Measurements from ENCODE around the gene SUB1. TPM values are rescaled to one million over a fixed set of nuclear protein-coding genes. Genes with fewer than 3 reads are reported as not detected.

Gene SUB1
- total RNA-seq, 2 donors from 2014 or later: 195 to 273 TPM

- ATAC-seq: no peak
- Mint-ChIP-seq H3K36me3 (peaks cover 49% of the 10 kb centered on the region), H3K9me3 (no peaks in the 10 kb centered on the region), H3K4me1 (ENCODE audit: low read depth in 2 of 2) (peaks cover 40 to 49% of the 10 kb centered on the region in 2 donors), H3K27me3 (no peaks in the 10 kb centered on the region), H3K27ac (peak overlapping the region; percentile 24 to 29), H3K4me3 (no peak overlapping the region)
- DNase-seq (ENCODE audit: low spot score): no peak
Observed at GRCh38 chr5:32598997-32599549, 13.7 kb downstream of the SUB1 start.

DNA sequence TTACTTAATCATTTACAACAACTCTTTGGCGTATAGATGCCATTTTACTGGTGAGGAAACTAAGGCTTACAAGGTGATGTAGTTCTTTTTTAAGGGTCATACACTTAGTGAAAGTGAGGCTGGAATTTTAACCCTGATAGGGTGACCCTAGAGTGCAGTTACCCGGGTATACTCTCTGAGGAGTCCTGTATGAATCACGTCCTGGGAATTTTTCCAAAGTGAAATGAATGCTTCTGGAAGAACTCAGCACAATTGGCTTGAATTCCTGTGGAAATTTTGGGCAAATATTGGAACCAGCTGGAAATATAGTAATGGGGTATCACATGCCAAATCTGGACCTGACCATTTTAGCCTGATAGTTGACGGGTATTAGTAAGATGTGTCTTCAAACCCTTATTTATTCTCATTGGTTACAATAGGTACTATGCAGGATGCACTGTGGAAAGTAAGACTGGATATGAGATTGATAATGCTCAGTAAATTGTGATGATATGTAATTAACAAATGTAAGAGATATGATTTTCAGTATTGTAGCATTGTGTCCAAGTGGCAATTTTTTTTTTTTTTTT is 14.8 kb downstream of the SUB1 start:
- H3K27ac Mint-ChIP-seq: no peak overlapping the region
- H3K4me1 Mint-ChIP-seq (ENCODE audit: low read depth in 2 of 2): peaks cover 39 to 46% of the 10 kb centered on the region in 2 donors
- H3K27me3 Mint-ChIP-seq: no peaks in the 10 kb centered on the region
- H3K36me3 Mint-ChIP-seq: peaks cover 52% of the 10 kb centered on the region
- no peak overlapping the region for H3K4me3 Mint-ChIP-seq
- H3K9me3 Mint-ChIP-seq: no peaks in the 10 kb centered on the region
- ATAC-seq (no peak), DNase-seq (ENCODE audit: low spot score) (no peak)

- Mint-ChIP-seq H3K27ac (peak overlapping the region in 1 of 2 donors; percentile 69), H3K9me3 (no peaks in the 10 kb centered on the region), H3K27me3 (no peaks in the 10 kb centered on the region), H3K4me1 (ENCODE audit: low read depth in 2 of 2) (peaks cover 27 to 30% of the 10 kb centered on the region in 2 donors), H3K36me3 (peaks cover 37% of the 10 kb centered on the region), H3K4me3 (no peak overlapping the region)
- no peak for ATAC-seq
- no peak for DNase-seq (ENCODE audit: low spot score)
Observed at GRCh38 chr5:32601623-32602295, 16.4 kb downstream of the SUB1 start.

DNA sequence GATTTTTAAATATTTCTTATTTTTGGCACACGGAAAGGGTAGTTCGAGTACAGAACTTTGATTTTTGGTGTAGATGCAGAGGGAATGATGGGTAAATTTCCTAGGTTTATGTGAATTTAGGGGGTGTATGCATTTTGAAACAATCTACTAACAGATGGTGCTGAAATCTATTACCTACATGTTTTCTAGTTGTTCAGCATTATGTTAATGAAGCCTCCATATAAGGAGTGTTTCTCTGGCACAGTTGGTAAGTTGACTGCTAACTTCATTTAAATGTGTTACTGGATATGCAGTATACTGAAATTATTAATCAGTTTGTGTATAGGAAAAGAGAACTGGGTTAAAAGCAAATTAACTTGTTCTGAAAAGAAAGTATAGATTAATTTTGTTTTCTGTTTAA is 17.5 kb downstream of the SUB1 start:
- no peak for DNase-seq (ENCODE audit: low spot score)
- no peak overlapping the region for H3K27ac Mint-ChIP-seq
- H3K4me1 Mint-ChIP-seq (ENCODE audit: low read depth in 2 of 2): peaks cover 21 to 22% of the 10 kb centered on the region in 2 donors
- ATAC-seq: no peak
- no peaks in the 10 kb centered on the region for H3K9me3 Mint-ChIP-seq
- no peaks in the 10 kb centered on the region for H3K27me3 Mint-ChIP-seq
- peaks cover 32% of the 10 kb centered on the region for H3K36me3 Mint-ChIP-seq
- no peak overlapping the region for H3K4me3 Mint-ChIP-seq

GRCh38 chr5:32604800-32605765 is 19.7 kb downstream of the SUB1 start:
- DNase-seq (ENCODE audit: low spot score) (no peak), ATAC-seq (no peak)
- peaks cover 19% of the 10 kb centered on the region for H3K36me3 Mint-ChIP-seq
- peaks cover 9 to 12% of the 10 kb centered on the region in 2 donors for H3K4me1 Mint-ChIP-seq (ENCODE audit: low read depth in 2 of 2)
- no peaks in the 10 kb centered on the region for H3K9me3 Mint-ChIP-seq
- H3K4me3 Mint-ChIP-seq: no peak overlapping the region
- peak overlapping the region in 1 of 2 donors; percentile 63 for H3K27ac Mint-ChIP-seq
- no peaks in the 10 kb centered on the region for H3K27me3 Mint-ChIP-seq

DNA sequence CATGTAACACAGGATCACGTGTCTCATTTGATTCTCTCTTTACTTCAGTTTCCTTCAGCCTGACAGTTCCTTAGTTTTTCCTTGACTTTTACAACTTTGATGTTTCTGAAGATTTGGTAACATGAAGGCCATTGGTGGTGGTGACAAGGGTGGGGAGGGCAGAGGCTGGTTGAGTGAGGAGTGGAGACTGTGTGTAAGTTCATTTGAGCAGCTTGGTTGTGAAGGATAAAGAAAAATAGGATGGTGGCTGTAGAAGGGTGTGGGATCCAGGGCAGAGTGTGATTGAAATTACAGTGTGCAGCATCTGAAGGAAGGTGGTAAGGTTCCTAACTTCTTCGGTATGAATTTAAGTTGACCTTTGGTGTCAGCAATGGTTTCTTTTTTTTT is 20.4 kb downstream of the SUB1 start:
- Mint-ChIP-seq H3K27me3 (no peaks in the 10 kb centered on the region), H3K27ac (peak overlapping the region in 1 of 2 donors; percentile 63), H3K4me1 (ENCODE audit: low read depth in 2 of 2) (peaks cover 9 to 15% of the 10 kb centered on the region in 2 donors), H3K9me3 (no peaks in the 10 kb centered on the region), H3K4me3 (no peak overlapping the region), H3K36me3 (peaks cover 15% of the 10 kb centered on the region)
- ATAC-seq (no peak), DNase-seq (ENCODE audit: low spot score) (no peak)

GRCh38 chr5:32612134-32612888 is 27.0 kb downstream of the SUB1 start:
- Mint-ChIP-seq H3K27ac (no peak overlapping the region), H3K4me1 (ENCODE audit: low read depth in 2 of 2) (peaks cover 7 to 11% of the 10 kb centered on the region in 2 donors), H3K27me3 (no peaks in the 10 kb centered on the region), H3K4me3 (no peak overlapping the region), H3K9me3 (no peaks in the 10 kb centered on the region), H3K36me3 (no peaks in the 10 kb centered on the region)
- DNase-seq (ENCODE audit: low spot score) (no peak), ATAC-seq (no peak)

DNA sequence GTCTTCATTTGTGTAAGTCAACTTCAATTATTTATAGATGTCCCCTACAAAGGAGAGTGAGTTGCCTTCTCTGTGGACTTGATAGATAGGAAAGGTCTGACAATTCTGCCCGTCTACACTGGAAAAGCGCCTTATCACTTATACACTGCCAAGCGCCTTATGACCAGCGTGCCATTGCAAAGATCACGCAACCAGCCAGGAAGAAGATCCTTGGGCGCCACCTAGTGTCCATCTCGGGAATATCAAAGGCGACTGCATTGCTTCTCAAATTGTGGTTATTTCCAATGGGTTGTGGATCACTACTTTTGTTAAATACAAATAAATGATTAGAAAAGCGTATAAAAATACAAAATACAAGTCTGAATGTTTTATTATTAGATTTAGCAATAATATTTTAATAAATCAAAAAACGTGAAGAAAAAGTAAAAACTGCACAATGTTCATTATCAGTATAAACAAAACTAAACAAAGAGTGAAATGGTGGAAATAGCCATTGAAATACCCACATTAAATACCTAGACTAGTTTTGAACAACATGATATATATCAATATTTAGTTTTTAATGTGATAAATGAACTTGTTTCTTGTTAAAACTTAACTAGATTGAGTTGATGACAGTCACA is 27.8 kb downstream of the SUB1 start:
- Mint-ChIP-seq H3K9me3 (no peaks in the 10 kb centered on the region), H3K4me1 (ENCODE audit: low read depth in 2 of 2) (peaks cover 7 to 11% of the 10 kb centered on the region in 2 donors), H3K27ac (no peak overlapping the region), H3K27me3 (no peaks in the 10 kb centered on the region), H3K36me3 (no peaks in the 10 kb centered on the region), H3K4me3 (no peak overlapping the region)
- peak; percentile 78 for DNase-seq (ENCODE audit: low spot score)
- peak; percentile 79 to 81 for ATAC-seq

DNA sequence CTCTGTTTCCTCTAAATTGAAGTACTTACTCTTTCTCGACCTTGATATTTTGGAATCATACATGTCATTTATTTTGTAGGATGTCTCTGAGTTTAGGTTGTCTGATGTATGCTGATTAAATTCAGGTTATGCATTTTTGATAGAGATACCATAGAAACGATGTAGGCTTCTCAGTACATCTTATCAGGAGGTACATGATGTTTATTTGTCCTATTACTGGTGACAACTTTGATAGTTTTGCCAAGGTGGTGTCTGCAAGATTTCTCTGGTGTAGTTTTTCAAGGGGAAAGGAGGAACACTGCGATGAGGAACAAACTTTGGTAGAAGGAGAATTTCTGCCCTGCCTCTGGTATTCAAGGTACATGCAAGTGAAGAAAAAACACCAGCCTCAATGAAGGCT is 29.9 kb downstream of the SUB1 start:
- H3K4me3 Mint-ChIP-seq: no peak overlapping the region
- DNase-seq (ENCODE audit: low spot score): no peak
- H3K27ac Mint-ChIP-seq: no peak overlapping the region
- no peak for ATAC-seq
- H3K36me3 Mint-ChIP-seq: no peaks in the 10 kb centered on the region
- no peaks in the 10 kb centered on the region for H3K27me3 Mint-ChIP-seq
- peaks cover 7 to 11% of the 10 kb centered on the region in 2 donors for H3K4me1 Mint-ChIP-seq (ENCODE audit: low read depth in 2 of 2)
- H3K9me3 Mint-ChIP-seq: no peaks in the 10 kb centered on the region

DNA sequence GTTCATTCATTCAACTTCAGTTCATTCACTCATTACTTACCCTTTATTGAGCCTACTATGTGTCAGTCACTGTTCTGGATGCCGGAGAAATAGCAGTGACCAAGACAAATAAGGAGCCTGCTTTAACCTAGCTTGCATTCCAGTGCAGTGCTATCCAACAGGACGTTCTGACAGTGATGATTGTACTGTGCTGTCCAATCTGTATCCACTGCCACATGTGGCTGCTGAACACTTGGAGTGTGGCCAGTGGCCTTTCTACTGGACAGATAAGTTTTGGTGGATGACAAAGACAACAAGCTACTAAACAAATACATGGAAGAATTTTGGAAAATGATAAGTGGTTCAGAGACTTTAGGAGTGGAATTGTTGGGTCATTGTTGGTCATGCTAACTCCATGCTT is 33.6 kb downstream of the SUB1 start:
- Mint-ChIP-seq H3K27me3 (no peaks in the 10 kb centered on the region), H3K4me1 (ENCODE audit: low read depth in 2 of 2) (no peaks in the 10 kb centered on the region), H3K27ac (no peak overlapping the region), H3K9me3 (no peaks in the 10 kb centered on the region), H3K36me3 (no peaks in the 10 kb centered on the region), H3K4me3 (no peak overlapping the region)
- DNase-seq (ENCODE audit: low spot score) (no peak), ATAC-seq (no peak)

DNA sequence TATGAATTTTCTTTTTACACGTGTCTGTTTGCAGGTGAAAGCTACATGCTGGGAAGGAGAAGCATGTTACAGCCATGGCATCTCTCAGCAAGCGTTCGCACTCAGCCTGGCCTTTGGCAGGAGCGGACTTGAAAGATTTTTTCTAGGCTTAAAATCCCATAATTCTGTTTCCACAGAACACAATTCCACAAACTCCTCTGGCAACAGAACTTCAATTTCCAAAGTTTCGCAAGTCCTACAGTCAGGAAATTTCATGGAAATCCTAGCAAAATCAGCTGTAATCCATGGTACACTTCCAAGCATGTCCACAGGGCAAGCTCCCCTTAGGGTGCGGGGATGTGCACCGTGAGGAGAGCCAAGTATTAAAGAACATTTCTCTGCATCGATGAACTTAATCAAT is 35.9 kb downstream of the SUB1 start:
- DNase-seq (ENCODE audit: low spot score) (no peak), ATAC-seq (no peak)
- H3K4me3 Mint-ChIP-seq: no peak overlapping the region
- no peaks in the 10 kb centered on the region for H3K9me3 Mint-ChIP-seq
- no peaks in the 10 kb centered on the region for H3K4me1 Mint-ChIP-seq (ENCODE audit: low read depth in 2 of 2)
- no peak overlapping the region for H3K27ac Mint-ChIP-seq
- H3K36me3 Mint-ChIP-seq: no peaks in the 10 kb centered on the region
- H3K27me3 Mint-ChIP-seq: no peaks in the 10 kb centered on the region

DNA sequence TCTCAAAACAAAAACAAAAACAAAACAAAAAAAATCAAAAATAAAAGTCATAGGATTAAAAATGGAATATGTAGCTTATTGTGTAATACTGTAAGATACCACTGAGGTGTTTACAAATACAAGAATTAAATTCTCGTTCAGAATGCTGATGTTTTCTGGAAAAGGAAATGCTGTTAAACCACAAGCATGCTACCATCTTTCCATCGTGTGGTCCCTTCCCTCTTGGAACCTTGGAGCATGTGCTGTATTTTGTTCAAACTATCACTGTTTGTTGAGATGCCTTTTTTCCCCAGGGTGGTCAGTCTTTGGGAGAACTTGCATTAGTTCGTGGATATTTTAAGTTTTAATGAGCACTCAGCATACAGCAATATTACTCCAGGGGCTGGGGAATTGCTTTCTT is 39.7 kb downstream of the SUB1 start:
- H3K36me3 Mint-ChIP-seq: no peaks in the 10 kb centered on the region
- DNase-seq (ENCODE audit: low spot score) (no peak), ATAC-seq (no peak)
- no peaks in the 10 kb centered on the region for H3K27me3 Mint-ChIP-seq
- no peak overlapping the region for H3K4me3 Mint-ChIP-seq
- no peaks in the 10 kb centered on the region for H3K4me1 Mint-ChIP-seq (ENCODE audit: low read depth in 2 of 2)
- no peaks in the 10 kb centered on the region for H3K9me3 Mint-ChIP-seq
- H3K27ac Mint-ChIP-seq: no peak overlapping the region

- no peak overlapping the region for H3K27ac Mint-ChIP-seq
- no peaks in the 10 kb centered on the region for H3K27me3 Mint-ChIP-seq
- no peaks in the 10 kb centered on the region for H3K4me1 Mint-ChIP-seq (ENCODE audit: low read depth in 2 of 2)
- no peak overlapping the region for H3K4me3 Mint-ChIP-seq
- H3K36me3 Mint-ChIP-seq: no peaks in the 10 kb centered on the region
- no peak for ATAC-seq
- no peak for DNase-seq (ENCODE audit: low spot score)
- H3K9me3 Mint-ChIP-seq: no peaks in the 10 kb centered on the region
Observed at GRCh38 chr5:32625547-32625946, 40.2 kb downstream of the SUB1 start.

Measured in natural killer cell treated with Interleukin-12 subunit alpha and Interleukin-12 subunit beta and Interleukin-15 and Interleukin-18, amount 100 ng/mL, for 72 hours (primary cell).